Keratinocyte (primary cell): ENCODE results near the gene FMNL2. TPM values are rescaled to one million over a fixed set of nuclear protein-coding genes. Genes with fewer than 3 reads are reported as not detected.

ENCODE experiments used
- DNase-seq: peaks from one replicate; pipeline ENCODE4 v3.0.0-alpha.2; 2011; ENCODE audit warnings: low read depth, missing footprints, low spot score
- FAIRE-seq: peaks from 2 replicates; lab custom pipeline; 2011; peaks lifted over from hg19 to GRCh38; lab: Jason Lieb, UNC
- H2AFZ ChIP-seq: 2 replicates; pipeline ENCODE4 v1.6.0; 2012; ENCODE audit warnings: low read length, control low read depth, inconsistent platforms; ENCODE audit not compliant: control insufficient read depth
- H3K27ac ChIP-seq: 2 replicates; pipeline ENCODE4 v1.5.1; 2011; ENCODE audit warnings: low read length; ENCODE audit not compliant: control insufficient read depth, insufficient read depth
- H3K27me3 ChIP-seq: 3 replicates; pipeline ENCODE4 v1.6.0; 2011; ENCODE audit warnings: low read length; ENCODE audit not compliant: control insufficient read depth, insufficient read depth; ENCODE audit errors: extremely low read depth
- H3K36me3 ChIP-seq, 2 experiments: 2 replicates in 1 of 2; 3 replicates in 1 of 2; pipeline ENCODE4 v1.5.1; 2011; ENCODE audit warnings: low read length in 2 of 2, mild to moderate bottlenecking in 1 of 2; ENCODE audit not compliant: control insufficient read depth in 2 of 2, insufficient read depth in 2 of 2; ENCODE audit errors: extremely low read depth in 1 of 2
- H3K4me1 ChIP-seq: 3 replicates; pipeline ENCODE4 v1.5.1; 2011; ENCODE audit warnings: low read length; ENCODE audit not compliant: control insufficient read depth, insufficient read depth; ENCODE audit errors: extremely low read depth
- H3K4me2 ChIP-seq: 3 replicates; pipeline ENCODE4 v1.6.0; 2011; ENCODE audit warnings: low read depth, low read length; ENCODE audit not compliant: control insufficient read depth, insufficient read depth; ENCODE audit errors: extremely low read depth
- H3K4me3 ChIP-seq, 3 experiments: fragments of 200-600 bp in 1 of 3; sonication (generic) in 1 of 3; 2 replicates in 2 of 3; 3 replicates in 1 of 3; pipeline ENCODE4 v1.5.1; 2011 to 2016; ENCODE audit warnings: low read length in 3 of 3, mild to moderate bottlenecking in 3 of 3, control low read depth in 2 of 3, inconsistent platforms in 1 of 3, low read depth in 1 of 3, mixed read lengths in 1 of 3, mixed run types in 1 of 3, moderate library complexity in 1 of 3; ENCODE audit not compliant: control insufficient read depth in 2 of 3, insufficient read depth in 2 of 3; ENCODE audit errors: extremely low read depth in 1 of 3
- H3K79me2 ChIP-seq: 2 replicates; pipeline ENCODE4 v1.6.0; 2012; ENCODE audit warnings: low read length; ENCODE audit not compliant: control insufficient read depth, insufficient read depth
- H3K9ac ChIP-seq: 3 replicates; pipeline ENCODE4 v1.6.0; 2011; ENCODE audit warnings: low read length; ENCODE audit not compliant: control insufficient read depth, insufficient read depth; ENCODE audit errors: extremely low read depth
- H3K9me1 ChIP-seq: 3 replicates; pipeline ENCODE4 v1.6.0; 2011; ENCODE audit warnings: low read length; ENCODE audit not compliant: control insufficient read depth, insufficient read depth; ENCODE audit errors: extremely low read depth
- H3K9me3 ChIP-seq: 2 replicates; pipeline ENCODE4 v1.5.1; 2012; ENCODE audit warnings: low read depth, low read length; ENCODE audit not compliant: control insufficient read depth
- H4K20me1 ChIP-seq: 3 replicates; pipeline ENCODE4 v1.6.0; 2011; ENCODE audit warnings: low read length; ENCODE audit not compliant: control insufficient read depth, insufficient read depth; ENCODE audit errors: extremely low read depth
- EZH2 ChIP-seq: IDR thresholded peaks from one replicate; pipeline ENCODE4 v1.6.1; 2012; ENCODE audit warnings: inconsistent platforms, mild to moderate bottlenecking, low read length, moderate library complexity
- dilution Hi-C: fragments of 300-500 bp; cut with MboI; formaldehyde crosslinking; loops from one replicate; pipeline ENCODE4 v1.7.0; 2020; ENCODE audit warnings: low sequenced_read_pairs; ENCODE audit not compliant: extremely low pct_ligation_motif_present
- polyA plus RNA-seq, 5 experiments: library from polyadenylated mRNA; depleted of rRNA in 3 of 5; stranded (reverse) in 3 of 5; stranded (forward) in 1 of 5; unstranded in 1 of 5; fragments of >200 nt; gene quantifications; 1 replicate in 1 of 5; 2 replicates in 3 of 5; 3 replicates in 1 of 5; pipeline versions ENCODE4 v1.2.1 to v1.2.3, GENCODE V29; 2011 to 2012; ENCODE audit warnings: missing spikeins in 2 of 5, low read depth in 1 of 5, low replicate concordance in 1 of 5
- TF ChIP-seq, protein P1 (sequence below), 3 experiments: IDR thresholded peaks in 1 of 3; conservative IDR thresholded peaks in 1 of 3; optimal IDR thresholded peaks in 1 of 3; 2 replicates in 2 of 3; 3 replicates in 1 of 3; pipeline versions ENCODE3 to v1.5.1; 2011; ENCODE audit warnings: low read length in 3 of 3, mild to moderate bottlenecking in 3 of 3, moderate library complexity in 2 of 3, control low read depth in 1 of 3, inconsistent platforms in 1 of 3; ENCODE audit not compliant: insufficient read depth in 2 of 3; ENCODE audit errors: extremely low read depth in 1 of 3

FMNL2 gene
- polyA plus RNA-seq, 1 donor (not counting 4 experiments of a cell fraction or from before 2014, with no cell fraction given) = 62.7 TPM

DNA sequence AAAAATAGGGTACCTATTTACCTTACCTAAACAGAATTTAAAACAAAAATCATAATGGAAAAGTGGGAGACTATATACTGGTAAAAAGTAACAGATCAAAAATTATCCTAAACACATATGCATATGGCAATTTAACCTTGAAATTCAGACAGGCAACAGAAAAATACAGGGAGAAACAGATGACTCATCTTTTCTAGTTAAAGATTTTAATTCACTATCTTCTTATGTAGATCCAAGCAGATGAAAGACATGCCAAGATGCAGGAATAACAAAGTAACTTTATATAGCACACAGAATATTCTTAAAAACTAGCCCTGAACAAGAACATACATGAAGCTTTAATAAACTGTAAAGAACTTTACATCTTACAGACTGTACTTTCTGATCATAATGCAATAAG lies 351.3 kb downstream of the FMNL2 start:
- H3K4me3 ChIP-seq = no peak overlapping the region
- H3K36me3 ChIP-seq = peaks cover 2 to 9% of the 10 kb centered on the region in 2 experiments
- H3K9me3 ChIP-seq = no peaks in the 10 kb centered on the region
- no peaks in the 10 kb centered on the region for H3K4me1 ChIP-seq
- H3K79me2 ChIP-seq = peaks cover 57% of the 10 kb centered on the region
- H3K27me3 ChIP-seq = no peaks in the 10 kb centered on the region
- H2AFZ ChIP-seq = no peak overlapping the region
- FAIRE-seq (peak; percentile 20), DNase-seq (no peak)
- dilution Hi-C loops = no loop called here
- H3K27ac ChIP-seq = no peak overlapping the region
- no peak overlapping the region for H3K9ac ChIP-seq
- TF ChIP-seq, protein P1, sequence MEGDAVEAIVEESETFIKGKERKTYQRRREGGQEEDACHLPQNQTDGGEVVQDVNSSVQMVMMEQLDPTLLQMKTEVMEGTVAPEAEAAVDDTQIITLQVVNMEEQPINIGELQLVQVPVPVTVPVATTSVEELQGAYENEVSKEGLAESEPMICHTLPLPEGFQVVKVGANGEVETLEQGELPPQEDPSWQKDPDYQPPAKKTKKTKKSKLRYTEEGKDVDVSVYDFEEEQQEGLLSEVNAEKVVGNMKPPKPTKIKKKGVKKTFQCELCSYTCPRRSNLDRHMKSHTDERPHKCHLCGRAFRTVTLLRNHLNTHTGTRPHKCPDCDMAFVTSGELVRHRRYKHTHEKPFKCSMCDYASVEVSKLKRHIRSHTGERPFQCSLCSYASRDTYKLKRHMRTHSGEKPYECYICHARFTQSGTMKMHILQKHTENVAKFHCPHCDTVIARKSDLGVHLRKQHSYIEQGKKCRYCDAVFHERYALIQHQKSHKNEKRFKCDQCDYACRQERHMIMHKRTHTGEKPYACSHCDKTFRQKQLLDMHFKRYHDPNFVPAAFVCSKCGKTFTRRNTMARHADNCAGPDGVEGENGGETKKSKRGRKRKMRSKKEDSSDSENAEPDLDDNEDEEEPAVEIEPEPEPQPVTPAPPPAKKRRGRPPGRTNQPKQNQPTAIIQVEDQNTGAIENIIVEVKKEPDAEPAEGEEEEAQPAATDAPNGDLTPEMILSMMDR (optimal IDR thresholded peaks at IDR 0.05 in 1 of 3, IDR thresholded peaks at IDR 0.05 in 1 of 3, conservative IDR thresholded peaks at IDR 0.05 in 1 of 3; ENCODE audit: extremely low read depth in 1 of 3, insufficient read depth in 2 of 3, low read length in 3 of 3) = no peak
- TF ChIP-seq EZH2 = no peak
- no peak overlapping the region for H3K4me2 ChIP-seq
- H3K9me1 ChIP-seq = no peaks in the 10 kb centered on the region
- peaks cover 3% of the 10 kb centered on the region for H4K20me1 ChIP-seq

DNA sequence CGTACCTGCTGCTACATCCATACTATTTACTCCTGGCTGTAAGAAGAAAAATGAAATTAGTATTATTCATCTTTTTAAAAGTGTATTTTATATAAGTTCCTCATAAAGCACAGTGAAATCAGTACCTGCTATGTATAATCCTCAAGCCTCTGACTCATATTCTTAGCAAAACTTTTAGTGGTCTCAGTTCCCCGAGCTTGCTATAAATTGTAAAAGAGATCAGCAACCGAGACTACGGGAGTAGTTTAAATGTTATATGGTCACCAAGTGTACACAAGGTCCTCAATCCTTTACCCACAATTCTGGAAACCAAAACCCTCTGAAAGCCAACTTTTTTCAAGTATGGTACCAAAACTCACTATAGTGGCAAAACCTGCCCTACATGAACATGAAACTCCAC lies 358.1 kb downstream of the FMNL2 start:
- H3K36me3 ChIP-seq = peaks cover 3 to 13% of the 10 kb centered on the region in 2 experiments
- DNase-seq (no peak), FAIRE-seq (no peak)
- H3K79me2 ChIP-seq = peaks cover 50% of the 10 kb centered on the region
- H2AFZ ChIP-seq = no peak overlapping the region
- H4K20me1 ChIP-seq = peaks cover 7% of the 10 kb centered on the region
- no peaks in the 10 kb centered on the region for H3K4me1 ChIP-seq
- TF ChIP-seq, protein P1 (optimal IDR thresholded peaks at IDR 0.05 in 1 of 3, IDR thresholded peaks at IDR 0.05 in 1 of 3, conservative IDR thresholded peaks at IDR 0.05 in 1 of 3; ENCODE audit: extremely low read depth in 1 of 3, insufficient read depth in 2 of 3, low read length in 3 of 3) = no peak
- no peak for TF ChIP-seq EZH2
- H3K4me2 ChIP-seq = no peak overlapping the region
- no peaks in the 10 kb centered on the region for H3K9me1 ChIP-seq
- no peak overlapping the region for H3K4me3 ChIP-seq
- no peaks in the 10 kb centered on the region for H3K27me3 ChIP-seq
- dilution Hi-C loops = no loop called here
- H3K9me3 ChIP-seq = no peaks in the 10 kb centered on the region
- no peak overlapping the region for H3K27ac ChIP-seq
- no peak overlapping the region for H3K9ac ChIP-seq
